OCI-LY7 (cell line): ENCODE measurements around the gene DUSP18. TPM values are rescaled to one million over a fixed set of nuclear protein-coding genes. Genes with fewer than 3 reads are reported as not detected.

Experiments
- BruUV-seq: library from RNA; stranded (reverse); fragments of 400-500 nt; replicated peaks from 2 replicates; lab custom pipeline; 2021; lab: Mats Ljungman, UMichigan
- CTCF ChIA-PET: fragments of 300-600 bp; sonication (Branson Sonifier 250); formaldehyde crosslinking; loops from one replicate; lab custom pipeline; 2022; ENCODE audit warnings: antibody characterized with exemption; ENCODE audit not compliant: unreplicated experiment; lab: Charles Lee
- POLR2A ChIA-PET: fragments of 300-600 bp; sonication (Branson Sonifier 250); formaldehyde crosslinking; loops from one replicate; lab custom pipeline; 2022; ENCODE audit warnings: antibody characterized with exemption; lab: Charles Lee
- DNase-seq: peaks from one replicate; pipeline ENCODE4 v3.0.0-alpha.2; 2015; ENCODE audit warnings: low spot score
- H2AFZ ChIP-seq: fragments of 200-600 bp; sonication (generic), shearing (Covaris generic); 2 replicates; pipeline ENCODE4 v1.6.1; 2014; ENCODE audit warnings: mild to moderate bottlenecking, antibody characterized with exemption, low read length, moderate library complexity
- H3K27ac ChIP-seq: fragments of 200-600 bp; sonication (generic); 2 replicates; pipeline ENCODE4 v1.5.1; 2014; ENCODE audit warnings: mixed run types, low read depth, mild to moderate bottlenecking, moderate library complexity, low read length, inconsistent platforms; ENCODE audit not compliant: poor library complexity, severe bottlenecking
- H3K36me3 ChIP-seq: fragments of 200-600 bp; sonication (generic); 2 replicates; pipeline ENCODE4 v1.6.1; 2014; ENCODE audit warnings: mild to moderate bottlenecking, antibody characterized with exemption, low read length, moderate library complexity, mixed read lengths; ENCODE audit not compliant: insufficient read depth
- H3K4me1 ChIP-seq: fragments of 200-600 bp; sonication (generic); 2 replicates; pipeline ENCODE4 v1.5.1; 2014; ENCODE audit warnings: mild to moderate bottlenecking, low read length; ENCODE audit not compliant: insufficient read depth, poor library complexity, severe bottlenecking
- H3K4me2 ChIP-seq: fragments of 200-600 bp; sonication (generic); 2 replicates; pipeline ENCODE4 v1.6.1; 2014; ENCODE audit warnings: mild to moderate bottlenecking, low read length
- H3K4me3 ChIP-seq: fragments of 200-600 bp; sonication (generic); 2 replicates; pipeline ENCODE4 v1.5.1; 2014; ENCODE audit warnings: mild to moderate bottlenecking, low read depth, low read length; ENCODE audit not compliant: poor library complexity, severe bottlenecking
- H3K79me2 ChIP-seq: fragments of 200-600 bp; sonication (generic); 2 replicates; pipeline ENCODE4 v1.6.1; 2016; ENCODE audit warnings: low read depth, mild to moderate bottlenecking, low read length, moderate library complexity, mixed read lengths; ENCODE audit not compliant: insufficient read depth
- H3K9me2 ChIP-seq: fragments of 200-600 bp; sonication (generic); 2 replicates; pipeline ENCODE4 v1.6.1; 2016; ENCODE audit warnings: mild to moderate bottlenecking, low read length, mixed read lengths; ENCODE audit not compliant: insufficient read depth
- H3K9me3 ChIP-seq: fragments of 200-600 bp; sonication (generic); 2 replicates; pipeline ENCODE4 v1.6.1; 2014; ENCODE audit warnings: mild to moderate bottlenecking, mixed run types, low read length, mixed read lengths
- H4K20me1 ChIP-seq: fragments of 200-600 bp; sonication (generic); 2 replicates; pipeline ENCODE4 v1.6.1; 2014; ENCODE audit warnings: mild to moderate bottlenecking, antibody characterized with exemption, low read length, moderate library complexity, mixed read lengths; ENCODE audit not compliant: insufficient read depth
- EZH2phosphoT487 ChIP-seq: fragments of 200-600 bp; sonication (generic); IDR thresholded peaks from 2 replicates; pipeline ENCODE4 v1.6.1; 2018; ENCODE audit warnings: low read depth, borderline replicate concordance, mild to moderate bottlenecking, mixed run types, antibody characterized with exemption, low read length, moderate library complexity, mixed read lengths
- intact Hi-C: fragments of 100-400 bp; cut with micrococcal nuclease; formaldehyde crosslinking; loops from one replicate; pipeline ENCODE4 v1.10.0; 2022; ENCODE audit not compliant: unreplicated experiment
- total RNA-seq, 2 experiments: library from RNA; depleted of rRNA in 1 of 2; stranded (reverse); fragments of >200 nt in 1 of 2; shearing (Covaris generic) in 1 of 2; gene quantifications; 2 replicates each; pipeline ENCODE4 v1.2.3, GENCODE V29; 2014 to 2022
- TF ChIP-seq, protein P1 (sequence below): fragments of 200-600 bp; sonication (generic); conservative IDR thresholded peaks from 2 replicates; pipeline ENCODE4 v1.5.1; 2014; ENCODE audit warnings: mild to moderate bottlenecking, antibody characterized with exemption, low read length, moderate library complexity, mixed read lengths

DUSP18 gene
- total RNA-seq, 2 experiments from 2014 or later, result 5.0 to 6.4 TPM

DNA sequence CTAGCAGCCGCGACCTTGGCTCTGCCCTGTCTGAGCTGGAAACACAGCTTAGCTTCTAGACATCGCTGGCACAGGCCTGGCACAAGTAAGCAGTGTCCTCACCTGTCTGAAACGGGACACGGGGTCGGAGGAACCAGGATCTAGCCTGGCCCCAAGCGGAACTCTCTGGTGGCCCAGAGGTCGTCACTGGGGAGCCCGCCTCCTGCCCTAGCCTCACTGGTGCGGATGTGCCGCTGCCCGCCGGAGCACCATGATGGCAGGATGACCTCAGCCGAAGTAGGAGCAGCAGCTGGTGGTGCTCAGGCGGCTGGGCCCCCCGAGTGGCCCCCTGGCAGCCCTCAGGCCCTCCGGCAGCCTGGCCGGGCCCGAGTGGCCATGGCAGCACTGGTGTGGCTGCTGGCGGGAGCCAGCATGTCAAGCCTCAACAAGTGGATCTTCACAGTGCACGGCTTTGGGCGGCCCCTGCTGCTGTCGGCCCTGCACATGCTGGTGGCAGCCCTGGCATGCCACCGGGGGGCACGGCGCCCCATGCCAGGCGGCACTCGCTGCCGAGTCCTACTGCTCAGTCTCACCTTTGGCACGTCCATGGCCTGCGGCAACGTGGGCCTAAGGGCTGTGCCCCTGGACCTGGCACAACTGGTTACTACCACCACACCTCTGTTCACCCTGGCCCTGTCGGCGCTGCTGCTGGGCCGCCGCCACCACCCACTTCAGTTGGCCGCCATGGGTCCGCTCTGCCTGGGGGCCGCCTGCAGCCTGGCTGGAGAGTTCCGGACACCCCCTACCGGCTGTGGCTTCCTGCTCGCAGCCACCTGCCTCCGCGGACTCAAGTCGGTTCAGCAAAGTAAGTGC, 31.2 kb downstream of the DUSP18 start:
- H3K4me1 ChIP-seq, result peaks cover 16% of the 10 kb centered on the region

DNA sequence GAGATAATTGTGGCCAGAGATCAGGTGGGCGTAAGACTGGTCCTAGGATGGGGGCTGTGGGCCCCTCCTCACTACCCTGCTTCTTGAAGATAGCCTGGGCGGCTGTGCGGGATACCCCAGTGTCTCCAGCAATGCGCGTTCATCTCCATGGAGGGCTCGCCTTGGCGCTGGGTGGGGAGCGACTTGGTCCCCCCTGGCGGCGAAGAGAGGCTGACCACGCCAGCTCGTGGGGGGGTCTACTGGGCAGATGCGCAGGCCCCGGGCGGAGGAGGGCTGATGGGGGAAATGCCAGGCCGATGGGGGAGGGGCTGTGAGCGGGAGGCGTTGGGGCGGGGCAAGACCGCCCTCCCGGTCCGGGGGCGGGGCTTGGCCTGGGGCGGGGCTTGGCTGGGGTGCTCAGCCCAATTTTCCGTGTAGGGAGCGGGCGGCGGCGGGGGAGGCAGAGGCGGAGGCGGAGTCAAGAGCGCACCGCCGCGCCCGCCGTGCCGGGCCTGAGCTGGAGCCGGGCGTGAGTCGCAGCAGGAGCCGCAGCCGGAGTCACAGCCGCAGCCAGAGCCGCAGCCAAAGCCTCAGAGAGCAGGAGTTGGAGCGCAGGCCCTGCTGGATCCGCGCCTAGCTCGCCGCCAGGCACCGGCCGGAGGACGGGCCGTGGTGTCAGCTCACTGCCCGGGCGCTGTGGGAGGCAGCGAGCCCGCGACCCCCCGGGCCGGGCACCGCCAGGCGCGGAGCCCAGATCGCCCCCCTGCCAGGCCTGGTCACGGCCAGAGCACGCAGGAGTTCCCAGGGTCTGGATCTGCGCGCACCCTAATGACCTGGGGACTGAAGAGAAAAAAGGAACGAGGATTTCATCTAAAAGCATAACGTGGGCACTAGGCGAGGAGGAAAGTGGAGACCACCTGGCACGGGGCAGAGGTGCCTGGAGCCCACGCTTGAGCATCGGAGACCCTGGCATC, 32.1 kb downstream of the DUSP18 start, which contains the start of gene SLC35E4:
SLC35E4 (plus strand) TSS at position 509 of the 953 bp plus-strand sequence. CDS start 670 bp downstream, outside the sequence.
- peak within 1 kb of the TSS; percentile 93 for H3K4me2 ChIP-seq
- H4K20me1 ChIP-seq, result no peaks in the 10 kb centered on the region
- no peaks in the 10 kb centered on the region for H3K9me2 ChIP-seq
- TF ChIP-seq, protein P1, sequence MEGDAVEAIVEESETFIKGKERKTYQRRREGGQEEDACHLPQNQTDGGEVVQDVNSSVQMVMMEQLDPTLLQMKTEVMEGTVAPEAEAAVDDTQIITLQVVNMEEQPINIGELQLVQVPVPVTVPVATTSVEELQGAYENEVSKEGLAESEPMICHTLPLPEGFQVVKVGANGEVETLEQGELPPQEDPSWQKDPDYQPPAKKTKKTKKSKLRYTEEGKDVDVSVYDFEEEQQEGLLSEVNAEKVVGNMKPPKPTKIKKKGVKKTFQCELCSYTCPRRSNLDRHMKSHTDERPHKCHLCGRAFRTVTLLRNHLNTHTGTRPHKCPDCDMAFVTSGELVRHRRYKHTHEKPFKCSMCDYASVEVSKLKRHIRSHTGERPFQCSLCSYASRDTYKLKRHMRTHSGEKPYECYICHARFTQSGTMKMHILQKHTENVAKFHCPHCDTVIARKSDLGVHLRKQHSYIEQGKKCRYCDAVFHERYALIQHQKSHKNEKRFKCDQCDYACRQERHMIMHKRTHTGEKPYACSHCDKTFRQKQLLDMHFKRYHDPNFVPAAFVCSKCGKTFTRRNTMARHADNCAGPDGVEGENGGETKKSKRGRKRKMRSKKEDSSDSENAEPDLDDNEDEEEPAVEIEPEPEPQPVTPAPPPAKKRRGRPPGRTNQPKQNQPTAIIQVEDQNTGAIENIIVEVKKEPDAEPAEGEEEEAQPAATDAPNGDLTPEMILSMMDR, result no peak
- TF ChIP-seq EZH2phosphoT487, result no peak
- H2AFZ ChIP-seq, result peak within 1 kb of the TSS; percentile 95
- no peaks in the 10 kb centered on the region for H3K79me2 ChIP-seq
- no peaks in the 10 kb centered on the region for H3K9me3 ChIP-seq
- H3K4me1 ChIP-seq, result peaks cover 16% of the 10 kb centered on the region
- peak within 1 kb of the TSS; percentile 74 for H3K4me3 ChIP-seq
- DNase-seq, result peak; percentile 91
- intact Hi-C loops, result loop anchor here (1.0 to 10.0 kb wide), 2 partner anchors 120 to 449 kb away; partner anchors contain the start of gene SMTN
- ChIA-PET CTCF (interaction anchor here (0.6 to 1.1 kb wide), 5 partner anchors 31 to 169 kb away, joined by 3 to 4 read pairs (median 3); no protein-coding TSS in a partner anchor), POLR2A (interaction anchor here (0.6 to 0.9 kb wide), 3 partner anchors 48 to 119 kb away, joined by 3 to 7 read pairs (median 5); no protein-coding TSS in a partner anchor)
- no TSS peak for BruUV-seq
- H3K36me3 ChIP-seq, result no peaks in the 10 kb centered on the region; the same call in 1 of the 2 replicates
- H3K27ac ChIP-seq, result peak within 1 kb of the TSS; percentile 32

More for the DNA sequence above, 31.2 kb downstream of the DUSP18 start:
- H3K9me3 ChIP-seq, result no peaks in the 10 kb centered on the region
- DNase-seq, result peak; percentile 61
- peak overlapping the region; percentile 74 for H3K4me3 ChIP-seq
- no peaks in the 10 kb centered on the region for H3K79me2 ChIP-seq
- no peaks in the 10 kb centered on the region; the same call in 1 of the 2 replicates for H3K36me3 ChIP-seq
- no peaks in the 10 kb centered on the region for H4K20me1 ChIP-seq
- ChIA-PET POLR2A (interaction anchor here (0.6 kb wide), 1 partner anchor 185 kb away, joined by 3 read pairs; no protein-coding TSS in a partner anchor), CTCF (no interaction called here)
- no peaks in the 10 kb centered on the region for H3K9me2 ChIP-seq
- no TSS peak for BruUV-seq
- no peak for TF ChIP-seq EZH2phosphoT487
- TF ChIP-seq, protein P1, result peak; percentile 47
- intact Hi-C loops, result loop anchor here (10.0 kb wide), 1 partner anchor 448 kb away; the partner anchor contains the start of gene SMTN
- H3K27ac ChIP-seq, result peak overlapping the region; percentile 12
- peak overlapping the region; percentile 72 for H2AFZ ChIP-seq
- H3K4me2 ChIP-seq, result peak overlapping the region; percentile 93
